Inflammatory macrophage treated with lipopolysaccharide for 4 hours (primary cell): ENCODE results near the gene PRKN.

ENCODE experiments used
- DNase-seq: peaks from one replicate; pipeline ENCODE4 v3.0.0-alpha.2; 2020

Gene PRKN

DNA sequence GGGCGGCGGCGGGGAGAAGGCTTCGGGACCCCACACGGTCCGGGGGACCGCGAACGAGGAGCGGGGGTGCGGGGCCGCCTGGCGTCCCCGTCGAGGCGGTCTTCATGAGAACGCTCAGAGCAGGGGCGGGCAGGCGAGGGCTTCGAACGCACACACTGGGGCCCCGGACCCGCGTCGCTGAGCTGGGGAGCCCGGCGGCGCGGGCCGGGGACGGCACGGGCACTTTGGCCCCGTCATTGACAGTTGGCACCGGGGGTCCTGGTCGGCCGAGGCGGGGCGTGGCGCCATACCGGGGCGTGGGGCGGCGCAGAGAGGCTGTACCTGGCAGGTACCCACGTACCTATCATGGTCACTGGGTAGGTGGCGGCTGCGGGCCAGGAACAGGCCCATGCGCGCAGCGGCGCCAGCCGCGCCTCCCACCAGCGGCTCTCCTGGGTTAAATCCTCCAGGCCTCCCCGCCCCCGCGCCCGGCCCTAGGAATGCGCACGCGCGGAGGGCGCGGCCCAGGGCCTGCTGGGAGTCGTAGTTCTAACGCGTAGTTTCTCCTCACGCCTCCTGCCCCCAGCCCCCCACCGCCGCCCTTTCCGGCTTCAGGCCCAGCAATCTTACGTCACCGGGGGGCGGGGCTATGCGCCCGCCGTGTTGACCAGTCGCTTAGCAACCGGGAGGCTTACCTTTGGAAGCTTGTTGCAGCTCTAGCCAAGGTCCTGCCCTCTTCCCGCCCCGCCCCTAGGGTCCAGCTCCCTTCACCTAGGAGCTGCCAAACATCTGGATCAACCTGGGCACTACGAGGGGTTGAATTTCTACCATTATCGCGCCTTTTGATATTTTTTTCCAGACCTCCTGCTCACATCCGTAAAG lies at the start of gene PRKN, which contains the start of gene PACRG:
Gene PRKN, minus strand, starts transcription at position 445 of the 861 bp plus-strand sequence.
Gene PACRG, plus strand, starts transcription at position 653 of the 861 bp plus-strand sequence.
- peak; percentile 97 for DNase-seq

DNA sequence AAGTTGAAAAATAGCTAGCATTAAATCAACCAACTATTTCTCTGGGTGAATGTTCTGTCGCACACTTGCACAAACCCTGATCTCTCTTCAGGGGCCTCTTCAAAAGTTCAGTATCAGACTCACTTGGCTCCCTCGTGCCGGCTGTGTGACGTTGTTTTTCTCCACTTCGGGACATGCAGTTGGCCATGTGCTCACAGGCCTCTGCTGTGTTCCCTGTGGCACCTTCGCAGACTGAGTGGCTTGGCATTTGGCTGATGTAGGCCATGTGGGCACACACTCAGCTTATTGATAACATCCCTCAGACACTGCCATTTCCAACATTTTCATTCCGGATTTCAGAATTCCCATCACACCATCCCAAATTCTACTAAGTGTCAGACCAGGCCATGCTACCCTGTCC lies 49.5 kb upstream of the PRKN start:
- no peak for DNase-seq

DNA sequence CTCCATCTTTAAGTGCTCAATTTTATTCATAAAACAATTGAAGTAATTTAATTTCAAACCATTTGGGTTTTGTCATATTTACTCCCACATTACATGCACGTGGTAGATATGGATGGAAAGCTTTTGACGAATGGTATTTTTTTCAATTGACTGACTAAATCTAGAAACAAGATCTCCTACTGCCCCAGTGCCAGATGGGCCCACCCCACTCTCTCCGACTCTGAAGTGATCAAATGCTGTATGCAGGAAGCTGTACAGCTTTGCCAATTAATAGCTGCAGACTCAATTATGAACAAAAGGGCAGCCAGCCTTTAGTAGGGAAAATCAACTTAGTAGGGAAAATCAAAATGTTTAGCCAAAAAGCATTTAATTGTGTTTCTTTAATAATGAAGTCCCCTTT lies 46.4 kb upstream of the PRKN start:
- DNase-seq, result no peak

DNA sequence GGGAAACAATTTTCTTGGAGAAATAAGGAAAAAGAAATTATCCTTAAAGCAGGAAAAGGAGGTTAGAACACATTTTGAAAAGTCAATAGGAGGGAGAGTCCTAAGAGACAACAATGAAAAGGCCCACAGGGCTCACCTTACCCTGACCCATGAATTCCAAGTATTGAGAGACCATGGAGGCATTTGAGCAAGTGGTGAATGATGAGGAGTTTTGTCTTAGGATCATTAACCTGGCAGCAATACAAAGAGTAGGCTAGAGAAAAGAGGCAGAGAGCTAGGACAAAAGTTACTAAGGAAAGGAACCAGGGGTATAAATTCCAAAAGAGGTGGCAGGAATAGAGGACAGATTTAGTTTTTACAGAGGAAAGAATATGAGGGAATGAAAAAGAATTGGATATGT lies 44.9 kb upstream of the PRKN start:
- DNase-seq, result no peak

DNA sequence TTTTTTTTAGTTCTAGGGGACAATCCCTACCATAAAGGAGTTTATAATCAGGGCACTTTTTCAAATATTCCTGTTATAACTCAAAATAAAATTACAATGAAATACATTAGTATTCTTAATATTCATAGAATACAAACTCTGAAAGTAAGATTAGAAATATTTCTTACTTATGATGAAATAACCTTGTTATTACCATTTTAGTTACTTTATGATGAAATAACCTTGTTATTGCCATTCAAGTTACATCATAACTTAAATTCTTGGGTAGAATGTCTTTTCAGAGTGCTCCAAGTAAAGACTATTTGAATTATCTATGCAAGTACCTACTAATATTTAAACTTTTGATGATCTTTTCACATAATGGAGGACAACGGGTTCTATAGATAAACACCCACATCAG lies 43.4 kb upstream of the PRKN start:
- DNase-seq, result no peak

DNA sequence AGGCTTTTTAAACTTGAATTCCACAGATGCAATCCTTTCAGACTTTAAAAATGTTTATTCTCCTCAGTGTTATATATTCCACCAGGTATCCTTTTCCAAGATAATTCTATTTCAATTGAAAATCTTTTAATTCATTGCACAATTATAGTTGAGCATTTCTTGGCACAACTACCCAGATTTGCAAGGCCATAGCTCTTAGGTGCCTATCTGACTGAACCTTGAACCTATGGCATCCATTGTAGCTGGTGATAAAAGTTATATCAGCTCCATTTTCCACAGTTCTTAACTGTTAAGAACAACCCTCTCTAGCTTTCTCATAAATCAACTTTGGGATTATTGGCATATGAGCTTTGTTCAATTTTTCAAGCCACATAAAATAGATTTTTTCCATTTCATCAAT lies 42.6 kb upstream of the PRKN start:
- no peak for DNase-seq

DNA sequence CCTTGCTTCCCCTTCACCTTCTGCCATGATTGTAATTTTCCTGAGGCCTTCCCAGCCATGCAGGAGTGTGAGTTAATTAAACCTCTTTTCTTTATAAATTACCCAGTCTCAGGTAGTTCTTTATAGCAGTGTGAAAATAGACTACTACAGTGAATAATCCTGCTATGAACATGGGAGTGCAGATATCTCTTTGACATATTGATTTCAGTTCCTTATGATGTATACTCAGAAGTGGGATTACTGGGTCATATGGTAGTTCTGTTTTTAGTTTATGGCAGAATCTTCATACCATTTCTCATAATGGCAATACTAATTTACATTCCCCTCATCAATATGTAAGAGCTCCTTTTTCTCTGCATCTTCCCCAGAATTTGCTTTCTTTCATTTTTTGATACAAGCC lies 26.2 kb upstream of the PRKN start:
- no peak for DNase-seq

DNA sequence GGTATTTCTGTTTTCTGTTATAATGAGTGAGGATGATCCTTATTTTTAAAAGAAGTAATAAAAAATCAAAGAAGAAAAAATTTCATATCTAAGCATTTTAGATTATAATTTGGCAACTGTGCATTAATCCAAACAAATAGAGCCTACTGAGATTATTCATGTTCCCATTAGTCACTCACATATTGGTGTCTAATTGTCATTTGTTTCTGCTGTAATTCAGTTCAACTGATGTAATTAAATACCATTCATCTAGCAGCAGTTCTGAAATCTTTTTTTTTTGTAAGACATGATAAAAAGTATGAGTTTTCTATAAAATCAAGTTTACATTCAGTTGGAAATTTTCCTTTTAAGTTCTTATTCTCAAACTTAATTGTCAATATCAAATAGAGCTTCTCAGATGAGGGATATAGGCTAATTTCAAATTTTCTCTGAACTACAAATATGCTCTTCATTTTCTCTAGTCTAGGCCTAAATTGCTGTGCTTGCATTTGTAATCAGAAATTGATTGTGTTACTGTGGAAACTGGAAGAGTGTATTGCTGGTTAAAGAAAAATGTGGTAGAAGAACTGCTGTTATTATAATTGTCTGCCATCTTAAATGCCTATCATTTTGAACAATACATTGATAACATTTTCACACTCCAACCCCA lies 23.8 kb upstream of the PRKN start:
- no peak for DNase-seq

DNA sequence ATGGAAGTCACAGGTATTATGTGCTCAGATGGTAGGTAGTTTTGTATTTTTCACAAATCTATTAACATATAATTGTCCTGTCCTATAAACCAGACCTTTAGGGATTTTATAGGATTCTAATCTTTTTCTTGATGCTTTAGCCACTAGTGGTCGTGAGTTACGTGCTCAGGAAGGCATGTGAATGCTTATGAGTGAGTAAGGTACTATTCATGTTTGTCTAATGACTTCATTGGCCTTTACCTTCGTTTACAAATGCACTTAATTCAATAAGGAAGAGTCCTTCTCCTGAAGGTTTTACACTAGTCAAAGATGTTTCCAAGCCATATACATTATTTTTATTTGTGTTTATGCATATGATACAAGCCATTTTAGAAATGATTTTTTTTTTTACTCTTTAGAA lies 23.2 kb upstream of the PRKN start:
- no peak for DNase-seq

DNA sequence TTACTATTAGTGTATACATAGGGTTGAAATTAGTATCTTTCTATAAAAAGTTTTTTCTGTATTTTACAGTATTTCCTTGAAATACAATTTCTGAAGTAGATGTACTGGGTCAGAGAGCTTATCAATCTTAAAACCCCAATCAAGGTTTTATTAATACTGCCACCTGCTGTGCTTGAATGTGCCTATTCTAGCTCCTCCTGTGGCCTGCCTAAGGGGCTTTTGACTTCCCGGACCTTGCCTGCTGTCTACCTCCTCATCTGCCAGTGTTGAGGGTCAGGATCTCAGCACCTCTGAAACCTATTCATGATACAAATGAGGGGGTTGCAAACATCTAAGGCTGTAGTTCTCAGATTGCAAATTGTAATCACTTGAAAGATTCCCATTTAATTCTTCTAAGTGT lies 9.4 kb upstream of the PRKN start:
- no peak for DNase-seq

DNA sequence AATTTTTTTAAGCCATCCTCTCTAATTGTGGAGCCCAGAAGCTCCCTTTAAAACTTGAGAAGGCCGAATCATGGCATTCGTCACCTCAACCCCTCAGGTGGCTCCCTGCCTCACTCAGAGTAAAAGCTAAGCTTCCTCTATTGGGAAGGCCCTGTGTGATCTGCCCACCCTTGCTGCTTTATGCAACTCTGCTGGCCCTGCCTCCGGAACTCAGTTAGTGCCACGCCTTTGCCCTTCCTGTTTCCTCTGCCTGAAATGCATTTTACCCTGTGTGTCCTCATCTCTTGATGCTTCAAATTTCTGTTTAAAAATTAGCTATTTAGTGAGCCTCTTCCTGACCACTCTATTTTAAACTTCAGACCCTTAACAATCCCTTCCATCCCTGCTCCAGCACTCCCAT lies 5.9 kb upstream of the PRKN start:
- peak; percentile 21 for DNase-seq

DNA sequence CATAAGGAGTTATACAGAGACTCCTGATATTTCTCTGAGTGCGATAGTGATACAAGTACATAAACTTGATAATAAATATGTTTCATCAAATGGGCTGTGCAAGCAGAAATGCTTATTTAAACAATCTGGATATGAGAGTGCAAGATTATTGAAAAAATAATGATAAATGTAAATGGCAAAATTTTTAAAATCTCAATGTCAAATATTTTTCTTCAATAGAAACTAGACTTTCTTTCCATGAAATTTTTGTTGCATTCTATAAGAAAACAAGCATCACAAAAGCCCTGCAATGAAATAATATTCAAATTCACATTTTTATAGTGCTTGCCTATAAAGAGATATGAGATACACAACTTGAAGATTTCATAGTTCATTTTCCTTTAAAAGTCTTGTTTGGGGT lies 2.9 kb upstream of the PRKN start:
- no peak for DNase-seq

DNA sequence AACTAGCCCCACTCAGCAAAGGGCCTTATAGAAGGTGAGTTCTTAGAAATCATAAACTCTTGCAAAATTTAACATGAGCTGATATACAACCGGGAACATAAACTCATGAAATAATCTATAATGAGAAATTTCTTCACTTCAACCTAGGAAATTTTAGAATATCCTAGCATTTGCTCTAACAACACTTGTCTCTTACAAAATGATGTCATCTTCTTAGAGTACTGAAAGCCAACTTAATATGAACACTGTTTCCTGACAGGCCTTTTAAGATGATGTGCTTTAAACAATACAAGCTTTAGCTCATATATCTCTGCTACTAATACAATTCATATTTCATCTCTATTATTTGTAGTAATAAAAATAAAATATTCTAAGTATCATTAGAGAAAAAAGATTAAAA lies 1.1 kb upstream of the PRKN start:
- DNase-seq, result no peak

DNA sequence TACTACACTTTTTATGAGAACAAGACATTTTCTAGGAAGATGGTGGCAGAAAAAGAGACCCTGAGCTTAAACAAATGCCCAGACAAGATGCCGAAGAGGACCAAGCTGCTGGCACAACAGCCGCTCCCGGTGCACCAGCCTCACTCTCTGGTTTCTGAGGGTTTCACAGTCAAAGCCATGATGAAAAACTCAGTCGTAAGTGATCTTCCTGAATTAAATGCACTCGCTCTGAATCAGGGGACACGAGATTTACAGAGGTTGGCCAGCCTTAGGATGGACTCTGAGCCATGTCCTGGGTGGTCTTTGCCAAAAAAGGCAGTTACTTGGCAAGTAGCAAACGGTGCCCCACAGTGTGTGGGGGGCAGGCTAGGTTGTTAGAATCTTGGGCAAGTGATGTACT lies 631 bp upstream of the PRKN start:
- DNase-seq, result no peak

DNA sequence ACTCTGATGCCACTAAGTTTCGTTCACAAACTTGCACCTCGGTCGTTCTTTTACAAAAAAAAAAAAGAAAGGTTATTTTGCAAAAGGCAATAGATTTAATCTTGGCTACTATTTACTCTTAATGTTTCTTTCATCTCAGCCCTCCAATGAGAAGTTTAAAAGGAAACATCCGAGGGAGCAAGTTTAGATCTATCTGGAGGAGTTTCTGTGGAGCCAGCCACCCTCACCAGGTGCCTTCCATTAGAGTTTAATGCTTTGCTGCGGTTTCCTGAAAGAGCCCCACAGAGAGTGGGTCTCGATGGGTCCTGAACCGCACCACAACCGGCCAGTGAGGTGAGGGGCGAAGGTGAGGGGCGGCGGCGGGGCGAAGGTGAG lies 632 bp downstream of the PRKN start:
- no peak for DNase-seq

DNA sequence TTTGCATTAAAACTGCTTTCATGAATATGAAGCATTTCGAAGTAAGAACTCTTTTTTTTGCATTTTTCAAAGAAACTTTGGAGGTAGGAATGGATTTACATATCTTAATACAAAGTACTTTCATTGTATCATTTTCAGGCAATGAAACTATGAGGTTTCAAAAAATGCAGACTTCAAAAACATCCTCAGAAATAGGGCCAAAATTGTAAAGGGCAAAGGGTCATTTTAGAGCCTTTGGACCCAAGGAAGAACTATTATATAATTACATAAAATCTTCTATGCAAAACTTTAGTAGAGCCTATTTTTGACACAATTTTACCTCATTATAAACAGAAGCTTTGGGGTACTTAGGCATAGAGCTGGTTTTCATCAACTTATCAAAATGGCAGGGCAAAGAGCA lies 4.9 kb downstream of the PRKN start:
- DNase-seq, result no peak

DNA sequence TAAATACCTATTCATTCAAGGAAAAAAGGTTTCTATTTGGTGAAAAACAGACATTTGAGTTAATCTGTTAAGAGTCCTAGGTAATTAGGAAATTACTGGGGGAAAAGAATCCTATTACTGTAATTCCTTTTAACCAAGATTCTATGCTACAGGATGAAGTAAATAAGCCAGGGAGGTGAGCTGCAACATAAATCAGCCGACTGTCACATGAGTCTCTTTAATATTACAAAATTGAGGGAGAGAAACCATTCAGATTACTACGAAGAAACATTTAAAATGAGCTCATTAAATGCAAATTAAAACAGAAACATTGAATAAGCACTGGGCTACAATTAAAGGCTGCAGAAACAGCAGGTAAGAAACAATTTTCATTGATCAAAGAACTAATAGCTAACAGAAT lies 5.3 kb downstream of the PRKN start:
- DNase-seq, result no peak

DNA sequence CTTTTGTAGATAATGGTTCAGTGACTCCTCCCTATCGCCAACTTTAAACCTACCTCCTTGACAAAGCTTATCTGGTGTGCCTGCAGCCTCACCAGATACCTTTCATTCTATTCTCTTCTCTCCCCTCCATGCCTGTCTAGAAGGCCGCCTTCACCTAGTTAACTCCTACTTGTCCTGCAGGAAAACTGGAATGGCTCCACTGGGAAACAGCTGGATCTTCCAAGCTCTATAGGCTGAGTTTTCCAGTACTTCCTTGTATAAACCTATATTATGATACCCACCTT lies 6.2 kb downstream of the PRKN start:
- no peak for DNase-seq

DNA sequence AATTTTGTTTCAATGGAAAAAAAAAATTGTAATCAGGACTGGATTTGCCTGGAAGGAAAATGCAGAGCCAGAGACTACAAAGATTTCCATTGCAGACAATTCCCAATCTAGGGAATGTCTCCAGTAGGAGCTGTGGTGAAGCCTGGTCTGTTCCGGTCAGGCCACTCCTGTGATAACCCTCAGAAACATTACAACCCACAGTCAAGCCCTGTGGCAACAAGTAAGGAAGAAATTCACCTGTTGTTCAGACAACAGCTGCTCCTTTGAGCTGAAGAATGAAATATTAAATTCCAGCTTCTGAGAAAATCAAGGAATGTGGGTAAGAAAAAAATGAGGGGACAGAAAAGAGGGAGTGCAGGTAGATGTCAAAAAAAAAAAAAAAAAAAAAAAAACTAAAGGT lies 8.0 kb downstream of the PRKN start:
- no peak for DNase-seq

DNA sequence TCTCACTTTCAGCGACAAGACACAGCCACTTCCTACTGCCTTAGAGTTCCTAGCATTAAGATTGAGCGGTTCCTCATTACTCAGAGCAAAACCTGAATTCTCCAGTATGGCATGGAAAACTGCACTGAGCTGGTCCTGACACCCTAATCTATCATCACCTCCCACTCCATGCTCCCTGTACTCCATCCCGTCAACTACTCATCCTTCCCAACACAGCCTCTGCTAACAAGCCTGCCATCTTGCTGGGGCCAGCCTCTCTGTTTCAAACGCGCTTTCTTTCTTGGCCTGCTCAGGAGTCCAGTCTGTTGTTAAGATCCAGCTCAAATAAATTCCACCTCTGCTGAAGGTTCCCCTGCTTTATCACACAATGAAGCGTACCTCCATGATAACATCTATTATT lies 12.0 kb downstream of the PRKN start:
- no peak for DNase-seq

DNA sequence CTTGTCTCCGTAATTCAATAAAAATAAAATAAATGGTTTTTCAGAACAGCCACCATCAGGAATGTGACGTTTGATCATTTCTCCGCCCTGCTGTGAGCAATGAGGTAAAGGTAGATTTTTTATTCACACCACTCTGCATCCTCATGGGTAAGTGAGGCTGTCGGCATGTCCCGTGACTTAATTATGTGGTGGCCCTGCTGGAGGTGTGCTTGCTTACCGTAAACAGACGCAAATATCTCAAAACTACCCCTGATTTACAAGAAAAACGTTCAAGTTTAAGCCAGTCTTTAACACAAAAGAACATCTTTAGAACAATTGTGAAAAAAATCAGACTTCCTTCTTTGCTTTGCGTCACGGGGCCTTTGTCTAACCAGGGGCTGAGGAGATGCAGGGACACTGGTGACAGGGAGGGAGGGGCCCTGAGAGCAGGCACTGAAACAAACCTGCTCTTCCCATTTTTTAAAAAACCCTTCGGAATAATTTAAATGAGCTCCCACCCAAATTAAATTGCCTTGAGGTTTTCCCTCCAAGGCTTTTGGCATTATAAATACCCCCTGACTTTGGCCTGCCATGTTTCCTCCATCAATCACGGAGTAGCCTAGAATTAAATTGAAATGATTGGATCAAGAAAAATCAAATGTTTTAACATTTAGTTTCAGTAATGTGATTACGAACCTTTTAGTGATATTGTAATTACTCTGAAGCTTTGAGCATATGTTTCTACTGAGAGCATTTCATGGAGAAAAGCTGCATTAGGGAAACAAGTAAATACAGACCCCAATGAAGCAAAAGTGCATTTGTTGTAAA lies 13.4 kb downstream of the PRKN start:
- no peak for DNase-seq

DNA sequence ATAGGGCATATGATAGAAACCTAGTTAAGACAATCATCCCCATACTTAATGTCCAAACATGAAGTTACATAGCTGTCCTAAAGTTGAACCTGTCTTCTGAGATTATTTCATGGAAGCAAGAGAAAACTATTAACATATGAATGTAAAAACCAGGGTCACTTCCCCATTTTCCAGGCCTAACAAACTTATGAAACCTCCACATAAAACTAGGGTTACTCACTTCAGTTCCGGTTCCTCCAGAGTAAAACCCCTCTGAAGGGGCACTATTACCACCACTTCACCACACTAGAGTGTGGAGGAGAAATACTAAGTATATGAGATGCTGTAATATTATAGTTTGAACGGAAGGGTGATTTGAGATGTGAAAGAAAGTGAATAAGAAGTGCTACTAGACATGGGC lies 14.9 kb downstream of the PRKN start:
- peak; percentile 50 for DNase-seq

DNA sequence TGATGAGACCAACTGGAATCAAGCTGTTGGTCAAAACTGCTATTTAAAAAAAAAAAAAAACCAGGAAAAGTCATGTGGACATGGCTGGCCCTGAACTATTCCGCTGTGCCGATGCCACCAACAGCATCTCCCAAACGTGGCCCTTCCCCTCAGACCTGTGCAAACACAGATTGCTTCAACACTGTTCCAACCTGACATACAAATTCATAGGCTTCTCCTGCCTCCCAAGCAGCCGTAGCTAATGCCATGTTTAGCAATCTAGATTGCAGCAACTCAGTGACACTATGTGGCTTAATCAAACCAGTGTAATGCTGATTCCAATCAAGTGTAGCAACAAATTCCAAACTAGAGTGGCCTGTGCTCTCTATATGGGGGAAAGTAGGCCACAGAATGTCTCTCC lies 16.2 kb downstream of the PRKN start:
- DNase-seq, result no peak

DNA sequence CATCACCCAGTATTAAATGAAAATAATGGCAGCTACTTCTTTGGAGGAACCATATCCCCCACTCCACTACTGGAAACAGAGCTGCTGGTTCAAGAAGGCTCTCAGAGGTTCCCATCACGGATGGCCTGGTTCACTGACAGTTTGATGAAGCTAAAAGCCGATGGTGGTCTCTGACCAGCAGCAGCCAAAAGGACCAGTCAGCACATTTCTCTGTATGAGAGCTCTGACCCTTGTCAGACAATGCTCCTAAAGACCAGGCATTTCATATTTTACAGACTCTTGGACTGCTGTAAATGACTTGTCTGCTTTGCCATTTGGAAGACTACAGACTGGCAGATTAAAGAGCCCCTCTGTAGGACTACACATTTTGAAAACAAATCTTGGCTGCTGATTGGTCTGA lies 16.6 kb downstream of the PRKN start:
- DNase-seq, result no peak
